ENCODE data around the gene SYNJ2.

Gene SYNJ2

GRCh38 chr6:158115508-158115907 lies 133.8 kb downstream of the SYNJ2 start:
- DNase-seq (ENCODE audit: insufficient read length, low spot score) = no peak
- no peak for FAIRE-seq
- no peak for TF ChIP-seq PAX5 (IDR thresholded peaks at IDR 0.05; ENCODE audit: insufficient read depth, low read length, severe bottlenecking)

GRCh38 chr6:158118886-158119285 lies 137.2 kb downstream of the SYNJ2 start:
- FAIRE-seq (no peak), DNase-seq (ENCODE audit: insufficient read length, low spot score) (no peak)
- TF ChIP-seq PAX5 (IDR thresholded peaks at IDR 0.05; ENCODE audit: insufficient read depth, low read length, severe bottlenecking) = no peak
- TF ChIP-seq SPI1 (IDR thresholded peaks at IDR 0.05; ENCODE audit: low read depth, low read length) = no peak
- no peak for TF ChIP-seq POU2F2 (IDR thresholded peaks at IDR 0.05; ENCODE audit: low read depth, low read length)
- no peak for TF ChIP-seq TAF1 (IDR thresholded peaks at IDR 0.05; ENCODE audit: low read depth, low read length)
- TF ChIP-seq POLR2A (IDR thresholded peaks at IDR 0.05; ENCODE audit: low read depth, low read length) = no peak
- TF ChIP-seq POLR2AphosphoS5 (IDR thresholded peaks at IDR 0.05; ENCODE audit: low read depth, low read length) = no peak

DNA sequence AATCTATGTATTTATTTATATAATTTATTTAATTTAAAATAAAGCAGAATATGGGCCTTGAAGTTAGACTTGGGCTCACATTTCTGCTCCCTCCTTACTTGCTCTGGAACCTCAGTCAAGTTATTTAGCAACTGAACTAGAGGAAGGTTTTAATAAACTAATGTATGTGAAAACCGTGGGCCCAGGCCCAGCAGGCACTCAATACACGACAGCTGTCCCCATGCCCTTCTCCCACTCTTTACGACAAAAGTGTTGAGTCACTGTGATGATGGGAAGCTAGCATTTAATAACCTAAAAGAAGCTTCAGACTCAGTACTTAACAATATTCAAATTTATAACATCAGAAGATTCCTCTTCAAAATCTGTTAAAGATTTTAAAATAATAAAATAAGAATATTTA lies 139.7 kb downstream of the SYNJ2 start:
- FAIRE-seq = no peak

GRCh38 chr6:158122048-158122447 lies 140.4 kb downstream of the SYNJ2 start:
- no peak for DNase-seq (ENCODE audit: insufficient read length, low spot score)
- TF ChIP-seq SPI1 (IDR thresholded peaks at IDR 0.05; ENCODE audit: low read depth, low read length) = no peak
- TF ChIP-seq POLR2AphosphoS5 (IDR thresholded peaks at IDR 0.05; ENCODE audit: low read depth, low read length) = no peak
- no peak for TF ChIP-seq TAF1 (IDR thresholded peaks at IDR 0.05; ENCODE audit: low read depth, low read length)
- no peak for TF ChIP-seq POU2F2 (IDR thresholded peaks at IDR 0.05; ENCODE audit: low read depth, low read length)
- no peak for TF ChIP-seq PAX5 (IDR thresholded peaks at IDR 0.05; ENCODE audit: insufficient read depth, low read length, severe bottlenecking)
- FAIRE-seq = peak; percentile 50

More for the DNA sequence above, 139.7 kb downstream of the SYNJ2 start:
- DNase-seq (ENCODE audit: insufficient read length, low spot score) = no peak
- TF ChIP-seq POLR2AphosphoS5 (IDR thresholded peaks at IDR 0.05; ENCODE audit: low read depth, low read length) (no peak), TAF1 (IDR thresholded peaks at IDR 0.05; ENCODE audit: low read depth, low read length) (no peak), POU2F2 (IDR thresholded peaks at IDR 0.05; ENCODE audit: low read depth, low read length) (no peak), POLR2A (IDR thresholded peaks at IDR 0.05; ENCODE audit: low read depth, low read length) (no peak), SPI1 (IDR thresholded peaks at IDR 0.05; ENCODE audit: low read depth, low read length) (no peak), PAX5 (IDR thresholded peaks at IDR 0.05; ENCODE audit: insufficient read depth, low read length, severe bottlenecking) (no peak)

DNA sequence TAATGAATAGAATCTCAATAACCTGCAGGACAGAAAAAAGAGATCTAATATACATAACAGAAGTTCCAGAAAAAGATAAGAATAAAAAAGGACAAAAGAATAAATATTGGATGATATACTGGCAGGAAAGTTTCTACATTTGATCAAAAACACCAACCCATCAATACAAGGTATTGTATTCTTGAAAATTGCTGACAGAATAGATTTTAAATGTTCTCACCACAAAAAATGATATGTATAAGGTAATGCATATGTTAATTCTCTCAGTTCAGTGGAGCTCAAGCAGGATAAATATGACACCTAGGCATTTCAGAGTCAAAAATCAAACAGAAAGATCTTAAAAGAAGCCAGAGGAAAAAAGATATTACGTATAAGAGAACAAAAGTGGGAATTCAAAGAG lies 142.6 kb downstream of the SYNJ2 start:
- FAIRE-seq (no peak), DNase-seq (ENCODE audit: insufficient read length, low spot score) (no peak)
- TF ChIP-seq TAF1 (IDR thresholded peaks at IDR 0.05; ENCODE audit: low read depth, low read length) (no peak), SPI1 (IDR thresholded peaks at IDR 0.05; ENCODE audit: low read depth, low read length) (no peak), POU2F2 (IDR thresholded peaks at IDR 0.05; ENCODE audit: low read depth, low read length) (no peak), POLR2A (IDR thresholded peaks at IDR 0.05; ENCODE audit: low read depth, low read length) (no peak), POLR2AphosphoS5 (IDR thresholded peaks at IDR 0.05; ENCODE audit: low read depth, low read length) (no peak), PAX5 (IDR thresholded peaks at IDR 0.05; ENCODE audit: insufficient read depth, low read length, severe bottlenecking) (no peak)

DNA sequence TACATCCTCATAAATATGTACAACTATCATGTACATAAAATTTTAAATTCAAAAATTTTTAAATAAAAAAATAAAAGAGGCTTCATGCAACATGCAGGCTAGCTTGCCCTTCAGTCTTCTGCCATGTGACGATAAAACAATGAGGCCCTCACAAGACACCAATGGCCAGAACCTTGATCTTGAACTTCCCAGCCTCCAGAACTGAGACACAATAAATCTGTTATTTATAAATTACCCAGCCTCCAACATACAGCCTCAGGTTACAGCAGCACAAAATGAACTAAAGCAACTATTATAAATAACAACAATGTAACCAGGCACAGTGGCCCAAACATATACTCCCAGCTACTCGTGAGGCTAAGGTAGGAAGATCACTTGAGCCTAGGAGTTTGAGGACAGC lies 143.6 kb downstream of the SYNJ2 start:
- TF ChIP-seq POLR2A (IDR thresholded peaks at IDR 0.05; ENCODE audit: low read depth, low read length) = no peak
- DNase-seq (ENCODE audit: insufficient read length, low spot score) (no peak), FAIRE-seq (no peak)

GRCh38 chr6:158131926-158132325 lies 150.3 kb downstream of the SYNJ2 start:
- TF ChIP-seq TAF1 (IDR thresholded peaks at IDR 0.05; ENCODE audit: low read depth, low read length) (no peak), PAX5 (IDR thresholded peaks at IDR 0.05; ENCODE audit: insufficient read depth, low read length, severe bottlenecking) (no peak), POLR2AphosphoS5 (IDR thresholded peaks at IDR 0.05; ENCODE audit: low read depth, low read length) (no peak), SPI1 (IDR thresholded peaks at IDR 0.05; ENCODE audit: low read depth, low read length) (no peak), POU2F2 (IDR thresholded peaks at IDR 0.05; ENCODE audit: low read depth, low read length) (no peak), POLR2A (IDR thresholded peaks at IDR 0.05; ENCODE audit: low read depth, low read length) (no peak)
- DNase-seq (ENCODE audit: insufficient read length, low spot score) (peak; percentile 13), FAIRE-seq (peak; percentile 72)

DNA sequence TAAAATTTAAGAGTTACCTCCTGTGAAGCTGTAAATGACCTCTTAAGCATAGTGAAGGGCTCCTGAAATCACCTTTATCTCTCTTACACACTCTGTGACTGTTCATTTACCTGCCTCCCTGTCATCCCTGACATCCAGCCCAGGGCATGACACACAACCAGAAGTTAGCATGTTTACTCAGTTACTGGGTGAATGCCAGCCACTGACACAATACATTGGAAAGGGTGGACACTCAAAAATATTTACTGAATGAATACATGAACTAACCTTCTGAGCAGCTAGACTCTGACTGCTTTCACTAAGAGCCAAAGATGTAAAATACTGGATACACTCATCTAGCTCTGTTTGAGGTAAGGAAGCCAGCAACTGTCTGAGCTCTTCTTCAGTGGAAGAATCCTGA lies 161.1 kb downstream of the SYNJ2 start:
- TF ChIP-seq POU2F2 (IDR thresholded peaks at IDR 0.05; ENCODE audit: low read depth, low read length) = no peak
- TF ChIP-seq SPI1 (IDR thresholded peaks at IDR 0.05; ENCODE audit: low read depth, low read length) = no peak
- TF ChIP-seq POLR2AphosphoS5 (IDR thresholded peaks at IDR 0.05; ENCODE audit: low read depth, low read length) = no peak
- no peak for TF ChIP-seq POLR2A (IDR thresholded peaks at IDR 0.05; ENCODE audit: low read depth, low read length)
- no peak for TF ChIP-seq PAX5 (IDR thresholded peaks at IDR 0.05; ENCODE audit: insufficient read depth, low read length, severe bottlenecking)
- TF ChIP-seq TAF1 (IDR thresholded peaks at IDR 0.05; ENCODE audit: low read depth, low read length) = no peak
- DNase-seq (ENCODE audit: insufficient read length, low spot score) (no peak), FAIRE-seq (no peak)

DNA sequence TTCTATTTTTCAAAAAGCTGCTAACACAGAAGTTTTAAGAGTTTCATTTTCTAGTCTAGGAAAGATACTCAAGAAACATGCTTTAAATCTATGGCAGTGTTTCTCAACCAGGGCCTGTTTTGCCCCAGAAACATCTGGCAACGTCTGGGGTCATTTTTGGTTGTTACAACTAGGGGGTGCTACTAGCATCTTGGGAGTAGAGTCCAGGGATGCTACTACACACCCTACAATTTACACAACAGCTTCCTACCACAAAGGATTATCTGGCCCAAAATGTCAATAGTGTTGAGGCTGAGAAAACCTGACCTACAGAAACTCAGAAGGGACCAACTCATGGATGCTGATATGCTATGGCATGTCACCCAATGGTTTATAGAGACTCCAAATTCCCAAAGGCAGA lies 162.0 kb downstream of the SYNJ2 start:
- TF ChIP-seq SPI1 (IDR thresholded peaks at IDR 0.05; ENCODE audit: low read depth, low read length) (no peak), POLR2A (IDR thresholded peaks at IDR 0.05; ENCODE audit: low read depth, low read length) (no peak)
- FAIRE-seq = no peak
- DNase-seq (ENCODE audit: insufficient read length, low spot score) = no peak

Measured in GM12891 (cell line).